ENCODE data around the gene DNAAF9. TPM values are rescaled to one million over a fixed set of nuclear protein-coding genes. Genes with fewer than 3 reads are reported as not detected.

DNAAF9 gene
- total RNA-seq, 1 donor from 2014 or later = 18.6 TPM

DNA sequence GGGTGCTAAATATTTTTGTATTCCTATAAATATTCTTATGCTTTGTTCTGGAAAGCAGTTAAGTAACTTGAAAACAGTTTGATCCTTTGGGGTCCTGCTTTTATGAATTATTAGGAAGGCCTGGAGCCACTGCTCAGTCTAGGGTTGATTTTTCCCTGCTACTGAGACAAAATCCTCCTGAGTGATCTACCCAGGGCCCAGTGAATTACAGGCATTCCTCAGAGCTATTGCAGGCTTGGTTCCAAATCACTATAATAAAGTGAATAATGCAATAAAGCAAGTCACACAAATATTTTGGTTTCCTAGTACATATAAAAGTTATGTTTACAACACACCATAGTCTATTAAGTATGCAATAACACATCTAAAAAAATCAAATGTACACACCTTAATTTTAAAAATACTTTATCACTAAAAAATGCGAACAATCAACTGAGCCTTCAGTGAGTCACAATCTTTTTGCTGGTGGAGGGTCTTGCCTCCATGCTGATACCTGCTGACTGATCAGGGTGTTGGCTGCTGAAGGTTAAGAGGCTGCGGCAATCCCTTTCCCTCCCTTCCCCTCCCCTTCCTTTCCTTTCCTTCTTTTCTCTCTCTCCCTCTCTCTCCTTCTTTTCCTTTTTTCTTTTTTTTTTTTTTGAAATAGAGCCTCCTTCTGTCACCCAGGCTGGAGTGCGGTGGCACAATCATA lies 43.0 kb downstream of the DNAAF9 start:
- Histone ChIP-seq H3K27ac (ENCODE audit: low read depth, low read length) (no peak overlapping the region), H3K4me1 (ENCODE audit: insufficient read depth, low read length) (no peaks in the 10 kb centered on the region), H2AFZ (ENCODE audit: low read depth, low read length) (no peak overlapping the region), H3K4me3 (ENCODE audit: insufficient read depth, low read depth, low read length) (no peak overlapping the region), H3K27me3 (ENCODE audit: insufficient read depth, low read length) (no peaks in the 10 kb centered on the region), H3K36me3 (ENCODE audit: insufficient read depth, low read length) (peaks cover 14% of the 10 kb centered on the region), H3K4me2 (ENCODE audit: low read length) (no peak overlapping the region), H4K20me1 (ENCODE audit: insufficient read depth, low read length) (no peaks in the 10 kb centered on the region), H3K9ac (ENCODE audit: low read length) (no peak overlapping the region), H3K79me2 (ENCODE audit: insufficient read depth, low read length) (no peaks in the 10 kb centered on the region), H3K9me3 (ENCODE audit: insufficient read depth, low read depth, low read length) (no peaks in the 10 kb centered on the region)
- H3K4me1 Mint-ChIP-seq (ENCODE audit: low read depth, unreplicated experiment) = no peaks in the 10 kb centered on the region
- H3K9me3 Mint-ChIP-seq (ENCODE audit: unreplicated experiment) = no peaks in the 10 kb centered on the region
- no peak for FAIRE-seq
- no peak overlapping the region for H3K4me3 Mint-ChIP-seq (ENCODE audit: unreplicated experiment)
- H3K27ac Mint-ChIP-seq (ENCODE audit: unreplicated experiment) = no peak overlapping the region
- H3K27me3 Mint-ChIP-seq (ENCODE audit: low read depth, unreplicated experiment) = no peaks in the 10 kb centered on the region
- no peak for TF ChIP-seq CTCF (IDR thresholded peaks at IDR 0.05; ENCODE audit: insufficient read depth, low read depth, low read length)
- TF ChIP-seq EZH2 (IDR thresholded peaks at IDR 0.05; ENCODE audit: insufficient read depth, low read length) = no peak
- H3K36me3 Mint-ChIP-seq (ENCODE audit: low read depth, unreplicated experiment) = peaks cover 11% of the 10 kb centered on the region
- DNase-seq (ENCODE audit: low read depth) = no peak

- Mint-ChIP-seq H3K36me3 (ENCODE audit: low read depth, unreplicated experiment) (peaks cover 14% of the 10 kb centered on the region), H3K27me3 (ENCODE audit: low read depth, unreplicated experiment) (no peaks in the 10 kb centered on the region), H3K4me3 (ENCODE audit: unreplicated experiment) (no peak overlapping the region), H3K27ac (ENCODE audit: unreplicated experiment) (no peak overlapping the region), H3K4me1 (ENCODE audit: low read depth, unreplicated experiment) (no peaks in the 10 kb centered on the region), H3K9me3 (ENCODE audit: unreplicated experiment) (no peaks in the 10 kb centered on the region)
- DNase-seq (ENCODE audit: low read depth) (no peak), FAIRE-seq (no peak)
- no peak overlapping the region for H3K4me3 ChIP-seq (ENCODE audit: insufficient read depth, low read depth, low read length)
- no peak overlapping the region for H3K9ac ChIP-seq (ENCODE audit: low read length)
- no peaks in the 10 kb centered on the region for H3K9me3 ChIP-seq (ENCODE audit: insufficient read depth, low read depth, low read length)
- no peak overlapping the region for H2AFZ ChIP-seq (ENCODE audit: low read depth, low read length)
- H3K27ac ChIP-seq (ENCODE audit: low read depth, low read length) = no peak overlapping the region
- no peak overlapping the region for H3K4me2 ChIP-seq (ENCODE audit: low read length)
- H4K20me1 ChIP-seq (ENCODE audit: insufficient read depth, low read length) = no peaks in the 10 kb centered on the region
- TF ChIP-seq CTCF (IDR thresholded peaks at IDR 0.05; ENCODE audit: insufficient read depth, low read depth, low read length) (no peak), EZH2 (IDR thresholded peaks at IDR 0.05; ENCODE audit: insufficient read depth, low read length) (no peak)
- H3K36me3 ChIP-seq (ENCODE audit: insufficient read depth, low read length) = peaks cover 8% of the 10 kb centered on the region
- no peaks in the 10 kb centered on the region for H3K4me1 ChIP-seq (ENCODE audit: insufficient read depth, low read length)
- no peaks in the 10 kb centered on the region for H3K27me3 ChIP-seq (ENCODE audit: insufficient read depth, low read length)
- no peaks in the 10 kb centered on the region for H3K79me2 ChIP-seq (ENCODE audit: insufficient read depth, low read length)
These were observed 46.7 kb downstream of the DNAAF9 start for GRCh38 chr20:3360752-3361151.

DNA sequence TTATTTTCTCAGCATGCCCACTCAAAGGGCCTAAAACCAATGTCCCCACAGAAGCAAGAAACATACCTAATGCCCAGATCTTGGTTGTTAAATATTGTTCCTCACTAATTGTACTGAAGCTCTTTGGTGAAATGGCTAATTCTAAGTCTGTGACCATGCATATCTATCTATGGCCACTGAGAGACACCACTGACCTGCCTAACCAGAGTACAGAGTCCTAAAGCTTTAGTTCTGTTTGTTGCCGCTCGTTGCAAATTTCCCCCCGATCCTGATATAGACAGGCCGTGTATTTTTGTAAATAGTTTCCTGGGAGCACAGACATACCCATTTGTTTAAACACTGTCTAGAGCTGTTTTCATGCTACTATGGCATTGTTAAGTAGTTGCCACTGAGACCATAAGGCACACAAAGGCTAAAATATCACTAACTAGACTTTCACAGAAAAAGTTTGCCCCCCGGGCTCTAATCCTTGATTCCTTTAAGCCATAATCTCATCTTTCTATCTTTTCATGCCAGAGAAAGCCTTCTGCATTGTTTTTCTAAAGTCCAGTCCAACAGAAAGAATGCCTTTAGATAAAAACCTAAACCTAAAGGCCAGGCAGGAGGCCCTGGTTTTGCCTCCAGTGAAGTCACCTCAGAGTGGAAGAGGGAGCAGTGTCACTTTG lies 48.7 kb downstream of the DNAAF9 start:
- no peaks in the 10 kb centered on the region for H3K27me3 Mint-ChIP-seq (ENCODE audit: low read depth, unreplicated experiment)
- H3K4me3 Mint-ChIP-seq (ENCODE audit: unreplicated experiment) = no peak overlapping the region
- H3K27ac Mint-ChIP-seq (ENCODE audit: unreplicated experiment) = no peak overlapping the region
- no peaks in the 10 kb centered on the region for H3K9me3 Mint-ChIP-seq (ENCODE audit: unreplicated experiment)
- no peak overlapping the region for H2AFZ ChIP-seq (ENCODE audit: low read depth, low read length)
- FAIRE-seq (no peak), DNase-seq (ENCODE audit: low read depth) (no peak)
- no peaks in the 10 kb centered on the region for H3K4me1 ChIP-seq (ENCODE audit: insufficient read depth, low read length)
- H3K9me3 ChIP-seq (ENCODE audit: insufficient read depth, low read depth, low read length) = no peaks in the 10 kb centered on the region
- H3K36me3 Mint-ChIP-seq (ENCODE audit: low read depth, unreplicated experiment) = peaks cover 8% of the 10 kb centered on the region
- H3K27me3 ChIP-seq (ENCODE audit: insufficient read depth, low read length) = no peaks in the 10 kb centered on the region
- no peak overlapping the region for H3K4me2 ChIP-seq (ENCODE audit: low read length)
- H3K36me3 ChIP-seq (ENCODE audit: insufficient read depth, low read length) = peaks cover 11% of the 10 kb centered on the region
- no peak for TF ChIP-seq EZH2 (IDR thresholded peaks at IDR 0.05; ENCODE audit: insufficient read depth, low read length)
- no peak for TF ChIP-seq CTCF (IDR thresholded peaks at IDR 0.05; ENCODE audit: insufficient read depth, low read depth, low read length)
- H3K27ac ChIP-seq (ENCODE audit: low read depth, low read length) = no peak overlapping the region
- H3K4me1 Mint-ChIP-seq (ENCODE audit: low read depth, unreplicated experiment) = no peaks in the 10 kb centered on the region
- H3K9ac ChIP-seq (ENCODE audit: low read length) = no peak overlapping the region
- no peaks in the 10 kb centered on the region for H4K20me1 ChIP-seq (ENCODE audit: insufficient read depth, low read length)
- no peak overlapping the region for H3K4me3 ChIP-seq (ENCODE audit: insufficient read depth, low read depth, low read length)
- H3K79me2 ChIP-seq (ENCODE audit: insufficient read depth, low read length) = no peaks in the 10 kb centered on the region
